Heart right ventricle (tissue), 16 donors: ENCODE data around the gene UGT8. TPM values are rescaled to one million over a fixed set of nuclear protein-coding genes. Genes with fewer than 3 reads are reported as not detected.
A peak's percentile ranks its signal among the peaks of the same experiment; 100 is the strongest.

Experiments used
- ATAC-seq, 8 donors: fragments of 200-7000 bp; cut with Tn5 transposase; one replicate each; pipeline ENCODE4 v1.9.1; 2020; ENCODE audit warnings: mild to moderate bottlenecking in 8 of 8, moderate library complexity in 8 of 8, moderate number of reproducible peaks in 1 of 8
- DNase-seq, 2 donors: peaks; one replicate each; pipeline ENCODE4 v3.0.0-alpha.2; 2020
- H3K27ac ChIP-seq, 10 donors: fragments of 200-600 bp; sonication (generic) in 2 of 10; one replicate each; pipeline versions ENCODE4 v1.5.0 to v1.8.0; 2020 to 2022; ENCODE audit warnings: mild to moderate bottlenecking in 3 of 10
- H3K27me3 ChIP-seq, 7 donors: fragments of 200-600 bp; one replicate each; pipeline ENCODE4 v1.8.0; 2021 to 2022; ENCODE audit warnings: mild to moderate bottlenecking in 2 of 7
- H3K36me3 ChIP-seq, 9 donors: fragments of 200-600 bp; sonication (generic) in 1 of 9; one replicate each; pipeline versions ENCODE4 v1.5.0 to v1.8.0; 2020 to 2022; ENCODE audit warnings: mild to moderate bottlenecking in 2 of 9
- H3K4me1 ChIP-seq, 9 donors: fragments of 200-600 bp; sonication (generic) in 1 of 9; one replicate each; pipeline versions ENCODE4 v1.5.0 to v1.8.0; 2020 to 2022; ENCODE audit warnings: mild to moderate bottlenecking in 4 of 9
- H3K4me3 ChIP-seq, 10 donors: fragments of 200-600 bp; sonication (generic) in 2 of 10; one replicate each; pipeline versions ENCODE4 v1.5.0 to v1.8.0; 2020 to 2022; ENCODE audit warnings: mild to moderate bottlenecking in 7 of 10, moderate library complexity in 2 of 10
- H3K9me3 ChIP-seq, 11 donors: fragments of 200-600 bp in 10 of 11; sonication (generic) in 2 of 11; one replicate each; pipeline versions ENCODE4 v1.5.0 to v1.8.0; 2013 to 2022; ENCODE audit warnings: mild to moderate bottlenecking in 2 of 11, control low read depth in 1 of 11, moderate library complexity in 1 of 11
- CTCF ChIP-seq, 9 donors: fragments of 200-600 bp; sonication (generic) in 2 of 9; IDR thresholded peaks; one replicate each; pipeline versions ENCODE4 v1.5.0 to v1.8.0; 2021 to 2022; ENCODE audit warnings: antibody characterized with exemption in 9 of 9, mild to moderate bottlenecking in 5 of 9, moderate library complexity in 1 of 9
- WGBS, 2 donors: extraction: QIAGEN DNeasy Blood & Tissue Kit; methylation state at CpG; one replicate each; pipeline ENCODE4 v1.1.7; 2013; ENCODE audit warnings: inconsistent platforms in 1 of 2; 5-methylcytosine and 5-hydroxymethylcytosine counted together
- intact Hi-C, 10 donors: fragments of 100-400 bp; cut with DNase I; formaldehyde crosslinking; loops; one replicate each; pipeline versions ENCODE4 v1.11.1 to v1.14.2; 2022
- polyA plus RNA-seq, 2 donors: library from polyadenylated mRNA; stranded (reverse); fragments of 200-250 nt; gene quantifications; one replicate each; pipeline ENCODE4 v1.2.3, GENCODE V29; 2013
- total RNA-seq, 10 donors: library from RNA; stranded (reverse); fragmentation: NEBNext Ultra II Directional in 3 of 10; extraction: Animal tissue kit (Norgen Biotek cat#: 25700) in 3 of 10; gene quantifications; one replicate each; pipeline versions ENCODE4 v1.2.1 to v1.2.4, GENCODE V29; 2021 to 2023
- donor health status: Arrhythmogenic right ventricular cardiomyopathy.
- donor health status: ischemic (EF 13 %, LVEDD 7.1; RV severe dilation, severe dysfunction).
- donor health status: healthy with polysubstance abuse.
- donor health status: DM: no; HTN: yes; CAD: no.
- donor health status: DM: no; HTN: no; CAD: no.
- donor health status: ischemic (EF 25% LVEDD 6.9; RV normal size, moderate dysfunction).
- donor health status: ischemic (EF 25% LVEDD 5.7; RV mildly dilated, moderate dysfunction).
- donor health status: healthy.
- donor health status: DM: yes; HTN: yes; CAD: no.
- donor health status: Ischemic cardiomyopathy.
- donor health status: ischemic (EF 35%, LVEDD 5.7; RV mildly dilated, moderate dysfunction).
- donor health status: nonischemic (EF 11% LVEDD 7.7; RV severe dilation, severe dysfunction).
- donor health status: DM: yes; HTN: yes; CAD: no.
- donor health status: PGD.
- donor health status: ischemic (EF 29% LVEDD 5.4; RV normal size, mild dysfunction).
- donor health status: nonischemic (EF 23%, LVEDD 6.1; RV moderate dilation, normal function).

Gene UGT8
- total and polyA plus RNA-seq, 12 donors: 0.04 to 0.13 (median 0.09) TPM; not detected in 9

DNA sequence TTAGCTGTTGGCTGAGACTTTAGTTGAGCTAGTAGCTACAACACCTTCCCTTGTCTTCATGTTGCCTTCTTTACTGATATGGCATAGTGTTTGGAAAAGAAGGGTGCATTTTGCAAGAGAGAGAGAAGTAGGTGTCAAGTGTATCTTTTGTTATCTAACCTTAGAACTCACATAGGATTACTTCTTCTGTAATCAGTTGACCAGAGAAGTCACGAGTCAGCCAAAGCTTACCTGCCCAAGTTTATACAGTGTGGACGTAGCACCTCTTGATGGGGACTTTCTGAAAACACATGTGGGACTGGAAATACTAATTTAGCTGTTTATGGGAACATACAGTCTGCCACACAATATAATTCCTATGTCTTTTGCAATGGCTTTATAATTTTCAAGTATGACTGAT lies 56.0 kb downstream of the UGT8 start:
- intact Hi-C loops: no loop called here
- H3K36me3 ChIP-seq: no peaks in the 10 kb centered on the region
- DNase-seq (no peak), ATAC-seq (no peak)
- H3K4me3 ChIP-seq: no peak overlapping the region
- no peak for TF ChIP-seq CTCF (IDR thresholded peaks at IDR 0.05)
- H3K27ac ChIP-seq: no peak overlapping the region
- H3K9me3 ChIP-seq: no peaks in the 10 kb centered on the region
- H3K4me1 ChIP-seq: peaks cover 0 to 4% (median 0%) of the 10 kb centered on the region in 9 donors
- 38 to 52% methylated on average over 2 of the region's 2 CpGs for WGBS, 2 donors
- peaks cover 0 to 2% (median 0%) of the 10 kb centered on the region in 7 donors for H3K27me3 ChIP-seq

DNA sequence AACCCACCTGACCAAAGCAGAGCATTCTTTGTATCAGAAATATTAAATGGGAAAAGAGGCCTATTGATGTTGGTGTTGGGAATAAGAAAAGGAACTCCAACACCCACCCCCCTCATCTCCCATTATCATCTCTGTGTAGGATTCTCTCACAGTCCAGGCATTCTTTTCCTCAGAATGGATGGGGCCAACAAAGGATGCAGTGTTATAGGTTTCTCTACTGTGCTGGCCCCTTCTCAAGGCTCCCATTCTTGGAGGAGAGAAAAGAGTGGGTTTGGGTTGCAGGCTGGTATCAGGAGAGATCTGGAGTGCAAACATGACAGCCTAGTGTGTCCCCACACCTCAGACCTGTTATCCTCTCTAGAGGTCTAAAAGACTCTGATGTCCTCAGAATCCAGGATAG lies 59.6 kb downstream of the UGT8 start:
- Histone ChIP-seq H3K4me3 (no peak overlapping the region), H3K27me3 (peaks cover 0 to 11% (median 0%) of the 10 kb centered on the region in 7 donors), H3K27ac (no peak overlapping the region), H3K36me3 (no peaks in the 10 kb centered on the region), H3K4me1 (no peaks in the 10 kb centered on the region), H3K9me3 (no peaks in the 10 kb centered on the region)
- DNase-seq (no peak), ATAC-seq (no peak)
- intact Hi-C loops: loop anchor here in 7 of 10 donors (2.0 to 5.0 kb wide), 3 partner anchors 269 to 271 kb away; no protein-coding TSS in a partner anchor
- TF ChIP-seq CTCF (IDR thresholded peaks at IDR 0.05): no peak

DNA sequence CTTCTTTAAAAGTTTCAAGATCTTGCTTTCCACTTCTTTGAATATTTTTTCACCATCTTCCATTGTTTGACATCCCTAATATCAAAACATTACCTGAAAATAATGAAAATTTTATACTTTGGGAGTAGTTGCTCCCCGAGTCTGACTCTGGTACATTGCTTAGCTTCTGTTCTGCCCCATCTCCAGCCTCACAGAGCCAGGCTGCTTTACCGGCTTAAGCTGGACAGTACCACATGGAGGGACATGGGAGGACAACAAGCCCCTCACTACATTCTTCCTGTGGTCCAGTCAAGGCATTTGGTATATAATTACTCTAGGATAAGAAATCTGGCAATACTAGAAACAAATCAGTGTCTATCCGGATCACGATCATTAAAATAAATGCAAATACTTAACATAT lies 60.2 kb downstream of the UGT8 start:
- DNase-seq: no peak
- no peaks in the 10 kb centered on the region for H3K4me1 ChIP-seq
- H3K36me3 ChIP-seq: no peaks in the 10 kb centered on the region
- no peaks in the 10 kb centered on the region for H3K9me3 ChIP-seq
- 85 to 86% methylated on average over 4 of the region's 4 CpGs for WGBS, 2 donors
- ATAC-seq: no peak
- intact Hi-C loops: loop anchor here in 7 of 10 donors (2.0 to 5.0 kb wide), 3 partner anchors 270 to 272 kb away; no protein-coding TSS in a partner anchor
- H3K27ac ChIP-seq: no peak overlapping the region
- peaks cover 0 to 16% (median 0%) of the 10 kb centered on the region in 7 donors for H3K27me3 ChIP-seq
- H3K4me3 ChIP-seq: no peak overlapping the region
- no peak for TF ChIP-seq CTCF (IDR thresholded peaks at IDR 0.05)

GRCh38 chr4:114659386-114660008 lies 60.9 kb downstream of the UGT8 start:
- no peaks in the 10 kb centered on the region for H3K4me1 ChIP-seq
- intact Hi-C loops: loop anchor here in 9 of 10 donors (2.0 to 10.0 kb wide), 4 partner anchors 271 to 275 kb away; no protein-coding TSS in a partner anchor
- H3K4me3 ChIP-seq: no peak overlapping the region
- ATAC-seq: peak in 2 of 8 donors; percentile 72 to 88
- peak in 1 of 2 donors; percentile 8 for DNase-seq
- TF ChIP-seq CTCF (IDR thresholded peaks at IDR 0.05): peak; percentile 37 to 80 (median 73)
- no peaks in the 10 kb centered on the region for H3K9me3 ChIP-seq
- no peaks in the 10 kb centered on the region for H3K36me3 ChIP-seq
- H3K27ac ChIP-seq: no peak overlapping the region
- H3K27me3 ChIP-seq: peaks cover 0 to 19% (median 0%) of the 10 kb centered on the region in 7 donors
- WGBS, 2 donors: 2% methylated on average over 4 of the region's 4 CpGs
